ENCODE results near the gene NUP42. TPM values are rescaled to one million over a fixed set of nuclear protein-coding genes. Genes with fewer than 3 reads are reported as not detected.

The NUP42 gene
- total and polyA plus RNA-seq, 2 of the 13 experiments (the other 11 are each of a cell fraction or from before 2014, with no cell fraction given) = 32.0 to 51.5 TPM

DNA sequence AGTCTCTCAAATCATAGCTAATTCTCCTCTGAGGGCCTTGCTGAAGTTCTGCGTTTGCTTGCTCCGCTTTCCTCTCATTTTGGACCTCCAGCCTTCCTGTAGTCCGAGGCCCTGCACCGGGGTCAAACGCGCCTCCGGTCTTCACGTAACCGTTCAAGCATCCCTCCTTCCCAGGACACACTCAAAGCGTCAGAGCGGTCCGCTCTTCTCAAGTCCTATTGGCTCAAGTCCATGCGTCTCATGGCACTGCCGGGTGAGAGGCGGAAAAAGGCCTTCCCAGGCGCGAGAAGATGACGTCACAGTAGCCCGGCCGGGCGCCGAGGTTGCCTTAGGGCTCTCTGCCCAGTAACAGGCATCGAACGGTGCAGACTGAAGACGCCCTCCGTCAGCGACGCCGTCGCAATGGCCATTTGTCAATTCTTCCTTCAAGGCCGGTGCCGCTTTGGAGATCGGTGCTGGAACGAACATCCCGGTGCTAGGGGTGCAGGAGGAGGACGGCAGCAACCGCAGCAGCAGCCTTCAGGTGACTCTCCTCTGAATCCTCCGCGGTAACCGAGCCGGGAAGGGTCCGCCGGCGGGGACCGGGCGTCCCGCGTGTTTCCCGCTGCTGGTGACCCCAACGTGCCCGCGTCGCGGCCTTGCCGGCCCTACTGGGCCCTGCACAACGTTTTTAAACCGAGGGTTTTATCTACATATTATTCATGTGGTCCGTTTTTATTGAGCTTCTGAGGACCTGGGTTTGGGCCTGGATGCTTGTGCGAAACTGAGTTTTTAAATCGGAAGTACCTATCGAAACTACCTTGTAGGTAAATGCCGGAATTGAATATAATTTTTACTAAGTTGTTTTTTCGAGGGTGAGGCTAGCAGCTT is at the start of gene NUP42 (continued):
- TF ChIP-seq, protein P1, sequence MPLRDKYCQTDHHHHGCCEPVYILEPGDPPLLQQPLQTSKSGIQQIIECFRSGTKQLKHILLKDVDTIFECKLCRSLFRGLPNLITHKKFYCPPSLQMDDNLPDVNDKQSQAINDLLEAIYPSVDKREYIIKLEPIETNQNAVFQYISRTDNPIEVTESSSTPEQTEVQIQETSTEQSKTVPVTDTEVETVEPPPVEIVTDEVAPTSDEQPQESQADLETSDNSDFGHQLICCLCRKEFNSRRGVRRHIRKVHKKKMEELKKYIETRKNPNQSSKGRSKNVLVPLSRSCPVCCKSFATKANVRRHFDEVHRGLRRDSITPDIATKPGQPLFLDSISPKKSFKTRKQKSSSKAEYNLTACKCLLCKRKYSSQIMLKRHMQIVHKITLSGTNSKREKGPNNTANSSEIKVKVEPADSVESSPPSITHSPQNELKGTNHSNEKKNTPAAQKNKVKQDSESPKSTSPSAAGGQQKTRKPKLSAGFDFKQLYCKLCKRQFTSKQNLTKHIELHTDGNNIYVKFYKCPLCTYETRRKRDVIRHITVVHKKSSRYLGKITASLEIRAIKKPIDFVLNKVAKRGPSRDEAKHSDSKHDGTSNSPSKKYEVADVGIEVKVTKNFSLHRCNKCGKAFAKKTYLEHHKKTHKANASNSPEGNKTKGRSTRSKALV (CRISPR knock-in tag; IDR thresholded peaks at IDR 0.05) = 0 out of 2 replicates have a peak, but pooled peaks have one; percentile 40
- 0 out of 2 replicates have a peak, but pooled peaks have one; percentile 28 for TF ChIP-seq ZFYVE20 (CRISPR knock-in tag; IDR thresholded peaks at IDR 0.05; ENCODE audit: borderline replicate concordance, low read depth)
- peak; percentile 83; the same call in 1 of the 2 replicates for TF ChIP-seq ZNF678 (CRISPR knock-in tag; IDR thresholded peaks at IDR 0.05)
- peak; percentile 98 for TF ChIP-seq HOXA3 (CRISPR knock-in tag; IDR thresholded peaks at IDR 0.05)
- TF ChIP-seq, protein P2, sequence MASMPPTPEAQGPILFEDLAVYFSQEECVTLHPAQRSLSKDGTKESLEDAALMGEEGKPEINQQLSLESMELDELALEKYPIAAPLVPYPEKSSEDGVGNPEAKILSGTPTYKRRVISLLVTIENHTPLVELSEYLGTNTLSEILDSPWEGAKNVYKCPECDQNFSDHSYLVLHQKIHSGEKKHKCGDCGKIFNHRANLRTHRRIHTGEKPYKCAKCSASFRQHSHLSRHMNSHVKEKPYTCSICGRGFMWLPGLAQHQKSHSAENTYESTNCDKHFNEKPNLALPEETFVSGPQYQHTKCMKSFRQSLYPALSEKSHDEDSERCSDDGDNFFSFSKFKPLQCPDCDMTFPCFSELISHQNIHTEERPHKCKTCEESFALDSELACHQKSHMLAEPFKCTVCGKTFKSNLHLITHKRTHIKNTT (CRISPR knock-in tag; IDR thresholded peaks at IDR 0.05) = no peak
- TF ChIP-seq TP53 (CRISPR knock-in tag; conservative IDR thresholded peaks at IDR 0.05) = no peak
- TF ChIP-seq, protein P3, sequence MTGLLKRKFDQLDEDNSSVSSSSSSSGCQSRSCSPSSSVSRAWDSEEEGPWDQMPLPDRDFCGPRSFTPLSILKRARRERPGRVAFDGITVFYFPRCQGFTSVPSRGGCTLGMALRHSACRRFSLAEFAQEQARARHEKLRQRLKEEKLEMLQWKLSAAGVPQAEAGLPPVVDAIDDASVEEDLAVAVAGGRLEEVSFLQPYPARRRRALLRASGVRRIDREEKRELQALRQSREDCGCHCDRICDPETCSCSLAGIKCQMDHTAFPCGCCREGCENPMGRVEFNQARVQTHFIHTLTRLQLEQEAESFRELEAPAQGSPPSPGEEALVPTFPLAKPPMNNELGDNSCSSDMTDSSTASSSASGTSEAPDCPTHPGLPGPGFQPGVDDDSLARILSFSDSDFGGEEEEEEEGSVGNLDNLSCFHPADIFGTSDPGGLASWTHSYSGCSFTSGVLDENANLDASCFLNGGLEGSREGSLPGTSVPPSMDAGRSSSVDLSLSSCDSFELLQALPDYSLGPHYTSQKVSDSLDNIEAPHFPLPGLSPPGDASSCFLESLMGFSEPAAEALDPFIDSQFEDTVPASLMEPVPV (CRISPR knock-in tag; IDR thresholded peaks at IDR 0.05) = peak; percentile 91; the same call in 1 of the 2 replicates
- no peak for TF ChIP-seq TRIM24 (CRISPR knock-in tag; IDR thresholded peaks at IDR 0.05)
- TF ChIP-seq SP1 (IDR thresholded peaks at IDR 0.05) = no peak
- no peak; the same call in none of the 2 replicates for TF ChIP-seq SP1 (CRISPR knock-in tag; IDR thresholded peaks at IDR 0.05)
- no peak for TF ChIP-seq ZSCAN12 (CRISPR knock-in tag; IDR thresholded peaks at IDR 0.05)
- TF ChIP-seq NFE2 (CRISPR knock-in tag; IDR thresholded peaks at IDR 0.05) = no peak
- no peak for TF ChIP-seq HMG20A (CRISPR knock-in tag; IDR thresholded peaks at IDR 0.05; ENCODE audit: borderline replicate concordance)
- no peak for TF ChIP-seq TBX3 (IDR thresholded peaks at IDR 0.05; ENCODE audit: borderline replicate concordance)
- TF ChIP-seq, protein P4, sequence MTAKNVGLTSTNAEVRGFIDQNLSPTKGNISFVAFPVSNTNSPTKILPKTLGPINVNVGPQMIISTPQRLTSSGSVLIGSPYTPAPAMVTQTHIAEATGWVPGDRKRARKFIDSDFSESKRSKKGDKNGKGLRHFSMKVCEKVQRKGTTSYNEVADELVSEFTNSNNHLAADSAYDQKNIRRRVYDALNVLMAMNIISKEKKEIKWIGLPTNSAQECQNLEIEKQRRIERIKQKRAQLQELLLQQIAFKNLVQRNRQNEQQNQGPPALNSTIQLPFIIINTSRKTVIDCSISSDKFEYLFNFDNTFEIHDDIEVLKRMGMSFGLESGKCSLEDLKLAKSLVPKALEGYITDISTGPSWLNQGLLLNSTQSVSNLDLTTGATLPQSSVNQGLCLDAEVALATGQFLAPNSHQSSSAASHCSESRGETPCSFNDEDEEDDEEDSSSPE (CRISPR knock-in tag; IDR thresholded peaks at IDR 0.05) = peak; percentile 95
- peak; percentile 23 for TF ChIP-seq ZNF446 (CRISPR knock-in tag; IDR thresholded peaks at IDR 0.05)
- peak; percentile 86 for TF ChIP-seq RBFOX2 (IDR thresholded peaks at IDR 0.05; ENCODE audit: low read depth, low read length)
- TF ChIP-seq, protein P5, sequence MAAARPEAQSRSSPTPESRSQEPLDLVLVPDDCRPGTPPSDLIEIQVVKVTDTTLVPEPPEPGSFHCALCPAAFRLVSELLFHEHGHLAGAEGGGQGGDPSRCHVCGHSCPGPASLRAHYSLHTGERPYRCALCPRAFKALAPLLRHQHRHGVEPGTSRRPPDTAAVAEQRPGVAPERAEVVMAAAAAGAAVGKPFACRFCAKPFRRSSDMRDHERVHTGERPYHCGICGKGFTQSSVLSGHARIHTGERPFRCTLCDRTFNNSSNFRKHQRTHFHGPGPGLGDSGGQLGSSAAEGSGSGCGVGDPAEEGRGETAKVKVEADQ (CRISPR knock-in tag; IDR thresholded peaks at IDR 0.05; ENCODE audit: borderline replicate concordance) = peak; percentile 41; the same call in 1 of the 2 replicates
- TF ChIP-seq, protein P6, sequence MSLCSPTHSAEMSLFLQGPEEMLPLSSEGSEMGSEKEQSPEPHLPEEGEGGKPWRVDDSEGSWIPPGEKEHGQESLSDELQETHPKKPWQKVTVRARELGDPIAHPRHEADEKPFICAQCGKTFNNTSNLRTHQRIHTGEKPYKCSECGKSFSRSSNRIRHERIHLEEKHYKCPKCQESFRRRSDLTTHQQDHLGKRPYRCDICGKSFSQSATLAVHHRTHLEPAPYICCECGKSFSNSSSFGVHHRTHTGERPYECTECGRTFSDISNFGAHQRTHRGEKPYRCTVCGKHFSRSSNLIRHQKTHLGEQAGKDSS (CRISPR knock-in tag; IDR thresholded peaks at IDR 0.05; ENCODE audit: borderline replicate concordance, low read depth) = no peak; the same call in 1 of the 2 replicates
- TF ChIP-seq, protein P7, sequence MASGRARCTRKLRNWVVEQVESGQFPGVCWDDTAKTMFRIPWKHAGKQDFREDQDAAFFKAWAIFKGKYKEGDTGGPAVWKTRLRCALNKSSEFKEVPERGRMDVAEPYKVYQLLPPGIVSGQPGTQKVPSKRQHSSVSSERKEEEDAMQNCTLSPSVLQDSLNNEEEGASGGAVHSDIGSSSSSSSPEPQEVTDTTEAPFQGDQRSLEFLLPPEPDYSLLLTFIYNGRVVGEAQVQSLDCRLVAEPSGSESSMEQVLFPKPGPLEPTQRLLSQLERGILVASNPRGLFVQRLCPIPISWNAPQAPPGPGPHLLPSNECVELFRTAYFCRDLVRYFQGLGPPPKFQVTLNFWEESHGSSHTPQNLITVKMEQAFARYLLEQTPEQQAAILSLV (CRISPR knock-in tag; IDR thresholded peaks at IDR 0.05; ENCODE audit: borderline replicate concordance) = no peak

All from HepG2 (cell line).